ENCODE results near the gene SMIM35. TPM values are rescaled to one million over a fixed set of nuclear protein-coding genes. Genes with fewer than 3 reads are reported as not detected.

SMIM35 gene
- total and polyA plus RNA-seq, 8 donors, result 0.20 to 1.1 (median 0.55) TPM; not detected in 2

DNA sequence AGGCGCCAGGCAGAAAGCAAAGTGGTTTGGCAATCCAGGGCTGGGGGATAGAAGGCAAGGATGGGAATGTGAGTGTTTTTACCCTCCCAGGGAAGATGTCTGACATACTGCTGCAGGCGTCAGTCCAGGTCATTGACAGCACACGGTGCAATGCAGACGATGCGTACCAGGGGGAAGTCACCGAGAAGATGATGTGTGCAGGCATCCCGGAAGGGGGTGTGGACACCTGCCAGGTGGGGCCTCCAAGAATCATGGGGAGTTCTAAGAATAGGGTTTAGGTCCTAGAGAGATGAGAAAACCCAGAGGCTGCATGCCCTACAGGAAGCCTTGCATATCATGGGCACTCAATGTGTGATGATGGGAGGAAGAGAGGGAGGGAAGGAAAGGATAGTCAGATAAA is 28.3 kb upstream of the SMIM35 start:
- Histone ChIP-seq H3K4me3 (no peak overlapping the region), H3K27ac (no peak overlapping the region), H3K4me1 (no peaks in the 10 kb centered on the region), H3K27me3 (no peaks in the 10 kb centered on the region), H3K9me3 (no peaks in the 10 kb centered on the region), H3K36me3 (no peaks in the 10 kb centered on the region)
- TF ChIP-seq, protein P1, sequence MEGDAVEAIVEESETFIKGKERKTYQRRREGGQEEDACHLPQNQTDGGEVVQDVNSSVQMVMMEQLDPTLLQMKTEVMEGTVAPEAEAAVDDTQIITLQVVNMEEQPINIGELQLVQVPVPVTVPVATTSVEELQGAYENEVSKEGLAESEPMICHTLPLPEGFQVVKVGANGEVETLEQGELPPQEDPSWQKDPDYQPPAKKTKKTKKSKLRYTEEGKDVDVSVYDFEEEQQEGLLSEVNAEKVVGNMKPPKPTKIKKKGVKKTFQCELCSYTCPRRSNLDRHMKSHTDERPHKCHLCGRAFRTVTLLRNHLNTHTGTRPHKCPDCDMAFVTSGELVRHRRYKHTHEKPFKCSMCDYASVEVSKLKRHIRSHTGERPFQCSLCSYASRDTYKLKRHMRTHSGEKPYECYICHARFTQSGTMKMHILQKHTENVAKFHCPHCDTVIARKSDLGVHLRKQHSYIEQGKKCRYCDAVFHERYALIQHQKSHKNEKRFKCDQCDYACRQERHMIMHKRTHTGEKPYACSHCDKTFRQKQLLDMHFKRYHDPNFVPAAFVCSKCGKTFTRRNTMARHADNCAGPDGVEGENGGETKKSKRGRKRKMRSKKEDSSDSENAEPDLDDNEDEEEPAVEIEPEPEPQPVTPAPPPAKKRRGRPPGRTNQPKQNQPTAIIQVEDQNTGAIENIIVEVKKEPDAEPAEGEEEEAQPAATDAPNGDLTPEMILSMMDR (IDR thresholded peaks at IDR 0.05), result no peak
- ATAC-seq (no peak), DNase-seq (no peak)
- intact Hi-C loops (cut with DNase I), result no loop called here

DNA sequence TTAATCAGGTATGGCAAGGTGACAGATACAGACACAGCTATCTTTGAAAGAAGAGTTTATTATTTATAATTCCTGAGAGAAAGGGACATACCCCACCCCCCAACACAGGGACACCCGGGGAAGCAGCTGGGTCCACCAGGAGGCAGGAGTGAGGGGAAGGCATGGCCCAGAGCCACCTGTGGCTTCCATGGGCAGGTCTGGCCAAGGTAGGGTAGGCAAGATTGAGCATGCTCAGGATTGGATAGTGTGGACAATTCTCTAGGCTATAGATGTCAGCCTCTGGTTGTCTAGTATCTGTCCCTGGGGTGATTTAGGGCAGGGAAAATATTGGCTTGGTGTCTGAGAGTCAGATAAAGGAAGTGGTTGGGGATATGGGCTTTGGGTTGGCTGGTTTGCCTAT is 27.5 kb upstream of the SMIM35 start:
- intact Hi-C loops (cut with DNase I), result no loop called here
- Histone ChIP-seq H3K36me3 (no peaks in the 10 kb centered on the region), H3K4me3 (no peak overlapping the region), H3K27me3 (no peaks in the 10 kb centered on the region), H3K9me3 (no peaks in the 10 kb centered on the region), H3K4me1 (no peaks in the 10 kb centered on the region), H3K27ac (no peak overlapping the region)
- DNase-seq (no peak), ATAC-seq (no peak)
- TF ChIP-seq, protein P1 (IDR thresholded peaks at IDR 0.05), result no peak

DNA sequence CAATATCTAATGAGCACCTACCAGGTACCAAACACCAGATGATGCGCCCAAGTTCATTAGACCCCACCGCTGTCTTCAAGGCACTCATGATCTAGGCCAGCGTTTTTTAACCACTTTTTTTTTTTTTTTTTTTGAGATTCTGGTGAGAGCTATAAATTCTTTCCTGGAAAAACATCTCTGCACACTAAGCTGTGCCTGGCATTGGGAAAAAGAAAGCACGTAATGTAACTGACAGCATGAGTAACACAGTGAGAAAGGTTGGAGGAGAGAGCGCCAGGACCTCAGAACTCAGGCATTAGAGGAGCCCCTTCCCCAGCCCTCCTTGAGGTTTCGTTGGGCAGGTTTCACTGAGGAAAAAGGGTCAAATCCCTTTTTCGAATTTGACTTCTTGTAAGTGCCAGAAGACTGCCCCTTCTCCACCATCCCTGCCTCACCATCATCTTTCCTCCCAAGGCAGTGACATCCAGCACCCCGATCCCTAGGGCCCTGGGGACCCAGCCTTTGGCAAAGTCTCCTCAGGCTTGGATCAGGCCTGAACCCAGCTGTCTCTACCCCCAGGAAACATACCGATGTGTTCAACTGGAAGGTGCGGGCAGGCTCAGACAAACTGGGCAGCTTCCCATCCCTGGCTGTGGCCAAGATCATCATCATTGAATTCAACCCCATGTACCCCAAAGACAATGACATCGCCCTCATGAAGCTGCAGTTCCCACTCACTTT is 26.1 kb upstream of the SMIM35 start:
- no peaks in the 10 kb centered on the region for H3K4me1 ChIP-seq
- no peak for ATAC-seq
- H3K36me3 ChIP-seq, result no peaks in the 10 kb centered on the region
- DNase-seq, result no peak
- intact Hi-C loops (cut with DNase I), result no loop called here
- TF ChIP-seq, protein P1 (IDR thresholded peaks at IDR 0.05), result no peak
- no peaks in the 10 kb centered on the region for H3K27me3 ChIP-seq
- H3K27ac ChIP-seq, result no peak overlapping the region
- no peak overlapping the region for H3K4me3 ChIP-seq
- no peaks in the 10 kb centered on the region for H3K9me3 ChIP-seq

DNA sequence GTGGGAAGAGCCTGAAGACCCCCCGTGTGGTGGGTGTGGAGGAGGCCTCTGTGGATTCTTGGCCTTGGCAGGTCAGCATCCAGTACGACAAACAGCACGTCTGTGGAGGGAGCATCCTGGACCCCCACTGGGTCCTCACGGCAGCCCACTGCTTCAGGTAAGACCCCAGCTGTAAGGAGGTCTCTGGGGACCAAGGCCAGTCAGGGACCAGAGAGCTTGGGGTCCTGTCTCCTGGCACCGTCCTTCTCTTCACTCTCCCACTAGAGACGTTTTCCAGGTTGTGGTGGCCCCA is 24.9 kb upstream of the SMIM35 start:
- Histone ChIP-seq H3K9me3 (no peaks in the 10 kb centered on the region), H3K4me3 (no peak overlapping the region), H3K27ac (no peak overlapping the region), H3K4me1 (no peaks in the 10 kb centered on the region), H3K36me3 (no peaks in the 10 kb centered on the region), H3K27me3 (no peaks in the 10 kb centered on the region)
- ATAC-seq, result no peak
- TF ChIP-seq, protein P1 (IDR thresholded peaks at IDR 0.05), result no peak
- intact Hi-C loops (cut with DNase I), result no loop called here
- no peak for DNase-seq

DNA sequence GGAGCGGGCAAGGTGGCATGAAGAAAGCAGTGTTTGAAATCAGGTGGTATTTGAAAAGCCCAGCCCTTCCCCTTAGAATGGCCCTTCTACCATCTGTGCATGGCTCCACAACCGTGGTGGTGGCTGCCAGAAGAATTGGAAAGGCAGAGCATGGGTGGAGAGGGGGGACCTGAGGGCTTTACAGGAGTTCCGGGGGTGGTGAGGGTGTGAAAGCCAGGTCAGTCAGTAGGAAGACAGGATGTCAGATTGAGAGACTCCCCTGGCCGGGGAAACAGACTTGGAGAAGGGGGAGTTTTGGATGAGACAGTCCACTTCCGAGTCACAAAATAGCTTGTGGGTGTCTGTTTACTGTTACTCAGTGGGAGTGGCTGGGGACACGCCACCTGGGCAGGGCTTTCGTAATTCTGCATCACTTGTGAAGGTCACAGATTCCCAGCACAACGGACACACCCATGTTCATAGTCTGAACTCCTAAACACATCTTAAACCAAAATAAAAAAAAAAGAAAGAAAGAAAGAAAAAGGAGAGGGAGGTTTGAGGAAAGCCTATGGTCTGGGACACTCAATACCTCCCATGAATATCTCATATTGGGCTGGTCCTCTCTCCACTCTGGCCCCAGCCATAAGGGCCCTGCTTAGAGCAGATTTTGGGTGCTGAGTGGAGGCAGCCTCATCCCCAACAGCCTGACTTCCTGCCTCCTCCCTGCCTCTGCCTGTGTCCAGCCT is 24.4 kb upstream of the SMIM35 start:
- ATAC-seq, result peak; percentile 21
- no peak overlapping the region for H3K4me3 ChIP-seq
- intact Hi-C loops (cut with DNase I), result no loop called here
- DNase-seq, result no peak
- no peaks in the 10 kb centered on the region for H3K36me3 ChIP-seq
- no peaks in the 10 kb centered on the region for H3K4me1 ChIP-seq
- H3K9me3 ChIP-seq, result no peaks in the 10 kb centered on the region
- H3K27me3 ChIP-seq, result no peaks in the 10 kb centered on the region
- H3K27ac ChIP-seq, result no peak overlapping the region
- TF ChIP-seq, protein P1 (IDR thresholded peaks at IDR 0.05), result no peak

All from left lung (tissue), 10 donors.